ENCODE data around the gene DOCK9. TPM values are rescaled to one million over a fixed set of nuclear protein-coding genes. Genes with fewer than 3 reads are reported as not detected.

The DOCK9 gene
- total and polyA plus RNA-seq, 9 of the 15 experiments (the other 6 are each of a cell fraction or from before 2014, with no cell fraction given): 3.5 to 25.3 (median 16.7) TPM

GRCh38 chr13:98975822-98976261, 2.0 kb downstream of the DOCK9 start (continued):
- no peak for TF ChIP-seq HCFC1 (IDR thresholded peaks at IDR 0.05; ENCODE audit: low read depth, low read length)
- no peak; the same call in 1 of the 2 replicates for TF ChIP-seq ZNF24 (IDR thresholded peaks at IDR 0.05)
- TF ChIP-seq NFATC3 (IDR thresholded peaks at IDR 0.05): no peak
- no peak for TF ChIP-seq NUFIP1 (IDR thresholded peaks at IDR 0.05; ENCODE audit: partially characterized antibody)
- no peak for TF ChIP-seq E2F1 (CRISPR knock-in tag; IDR thresholded peaks at IDR 0.05)
- no peak for TF ChIP-seq SRSF1 (IDR thresholded peaks at IDR 0.05; ENCODE audit: low read depth, low read length)
- TF ChIP-seq BDP1 (IDR thresholded peaks at IDR 0.05; ENCODE audit: insufficient read depth, insufficient read length): no peak
- peak; percentile 69; the same call in 1 of the 2 replicates for TF ChIP-seq SMARCC2 (IDR thresholded peaks at IDR 0.05; ENCODE audit: low read depth)
- TF ChIP-seq DNMT1 (IDR thresholded peaks at IDR 0.05): no peak
- TF ChIP-seq NR2F6 (CRISPR knock-in tag; IDR thresholded peaks at IDR 0.05): no peak
- no peak for TF ChIP-seq ZNF124 (CRISPR knock-in tag; IDR thresholded peaks at IDR 0.05)
- TF ChIP-seq, protein P1, sequence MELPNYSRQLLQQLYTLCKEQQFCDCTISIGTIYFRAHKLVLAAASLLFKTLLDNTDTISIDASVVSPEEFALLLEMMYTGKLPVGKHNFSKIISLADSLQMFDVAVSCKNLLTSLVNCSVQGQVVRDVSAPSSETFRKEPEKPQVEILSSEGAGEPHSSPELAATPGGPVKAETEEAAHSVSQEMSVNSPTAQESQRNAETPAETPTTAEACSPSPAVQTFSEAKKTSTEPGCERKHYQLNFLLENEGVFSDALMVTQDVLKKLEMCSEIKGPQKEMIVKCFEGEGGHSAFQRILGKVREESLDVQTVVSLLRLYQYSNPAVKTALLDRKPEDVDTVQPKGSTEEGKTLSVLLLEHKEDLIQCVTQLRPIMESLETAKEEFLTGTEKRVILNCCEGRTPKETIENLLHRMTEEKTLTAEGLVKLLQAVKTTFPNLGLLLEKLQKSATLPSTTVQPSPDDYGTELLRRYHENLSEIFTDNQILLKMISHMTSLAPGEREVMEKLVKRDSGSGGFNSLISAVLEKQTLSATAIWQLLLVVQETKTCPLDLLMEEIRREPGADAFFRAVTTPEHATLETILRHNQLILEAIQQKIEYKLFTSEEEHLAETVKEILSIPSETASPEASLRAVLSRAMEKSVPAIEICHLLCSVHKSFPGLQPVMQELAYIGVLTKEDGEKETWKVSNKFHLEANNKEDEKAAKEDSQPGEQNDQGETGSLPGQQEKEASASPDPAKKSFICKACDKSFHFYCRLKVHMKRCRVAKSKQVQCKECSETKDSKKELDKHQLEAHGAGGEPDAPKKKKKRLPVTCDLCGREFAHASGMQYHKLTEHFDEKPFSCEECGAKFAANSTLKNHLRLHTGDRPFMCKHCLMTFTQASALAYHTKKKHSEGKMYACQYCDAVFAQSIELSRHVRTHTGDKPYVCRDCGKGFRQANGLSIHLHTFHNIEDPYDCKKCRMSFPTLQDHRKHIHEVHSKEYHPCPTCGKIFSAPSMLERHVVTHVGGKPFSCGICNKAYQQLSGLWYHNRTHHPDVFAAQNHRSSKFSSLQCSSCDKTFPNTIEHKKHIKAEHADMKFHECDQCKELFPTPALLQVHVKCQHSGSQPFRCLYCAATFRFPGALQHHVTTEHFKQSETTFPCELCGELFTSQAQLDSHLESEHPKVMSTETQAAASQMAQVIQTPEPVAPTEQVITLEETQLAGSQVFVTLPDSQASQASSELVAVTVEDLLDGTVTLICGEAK (IDR thresholded peaks at IDR 0.05): no peak
- TF ChIP-seq, protein P1 (CRISPR knock-in tag; IDR thresholded peaks at IDR 0.05): no peak
- peak; percentile 63 for TF ChIP-seq CCNT2 (IDR thresholded peaks at IDR 0.05; ENCODE audit: borderline replicate concordance, extremely low read depth, insufficient read length, low read depth, low read length)
- TF ChIP-seq, protein P2, sequence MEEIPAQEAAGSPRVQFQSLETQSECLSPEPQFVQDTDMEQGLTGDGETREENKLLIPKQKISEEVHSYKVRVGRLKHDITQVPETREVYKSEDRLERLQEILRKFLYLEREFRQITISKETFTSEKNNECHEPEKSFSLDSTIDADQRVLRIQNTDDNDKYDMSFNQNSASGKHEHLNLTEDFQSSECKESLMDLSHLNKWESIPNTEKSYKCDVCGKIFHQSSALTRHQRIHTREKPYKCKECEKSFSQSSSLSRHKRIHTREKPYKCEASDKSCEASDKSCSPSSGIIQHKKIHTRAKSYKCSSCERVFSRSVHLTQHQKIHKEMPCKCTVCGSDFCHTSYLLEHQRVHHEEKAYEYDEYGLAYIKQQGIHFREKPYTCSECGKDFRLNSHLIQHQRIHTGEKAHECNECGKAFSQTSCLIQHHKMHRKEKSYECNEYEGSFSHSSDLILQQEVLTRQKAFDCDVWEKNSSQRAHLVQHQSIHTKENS (CRISPR knock-in tag; IDR thresholded peaks at IDR 0.05): no peak
- TF ChIP-seq NFE2 (IDR thresholded peaks at IDR 0.05; ENCODE audit: low read depth): no peak
- TF ChIP-seq SIRT6 (IDR thresholded peaks at IDR 0.05; ENCODE audit: low read depth, low read length): no peak

Data from K562 (cell line).